Measurements from ENCODE around the gene MRPS17.

- TF ChIP-seq CTCF (IDR thresholded peaks at IDR 0.05) = peak in 3 of 6 experiments; percentile 3 to 45 (median 30)
- peak in 2 of 4 donors; percentile 69 to 80 for TF ChIP-seq POLR2A (IDR thresholded peaks at IDR 0.05)
- TF ChIP-seq POLR2AphosphoS5 (IDR thresholded peaks at IDR 0.05) = peak; percentile 77 to 94
Measured at GRCh38 chr7:55951637-55952351, at the start of gene MRPS17.

Data from upper lobe of left lung (tissue), 4 donors.